Rectal smooth muscle tissue (tissue), 1 donor: ENCODE measurements around the gene SRSF5.
"Not testable (repeated sequence)": the region's sequence is repeated elsewhere in the genome, so short reads cannot be mapped to it uniquely, and the experiment has no call there.

Source experiments
- H3K27ac ChIP-seq: one replicate; pipeline ENCODE4 v1.7.0; 2013; ENCODE audit warnings: low read depth, low read length, inconsistent platforms
- H3K27me3 ChIP-seq: one replicate; pipeline ENCODE4 v1.7.0; 2013; ENCODE audit warnings: low read length; ENCODE audit not compliant: control insufficient read depth, insufficient read depth
- H3K36me3 ChIP-seq: one replicate; pipeline ENCODE4 v1.7.0; 2013; ENCODE audit warnings: low read length; ENCODE audit not compliant: control insufficient read depth, insufficient read depth
- H3K4me1 ChIP-seq: one replicate; pipeline ENCODE4 v1.7.0; 2013; ENCODE audit warnings: low read length; ENCODE audit not compliant: control insufficient read depth, insufficient read depth
- H3K4me3 ChIP-seq: one replicate; pipeline ENCODE4 v1.7.0; 2013; ENCODE audit warnings: low read length
- H3K9ac ChIP-seq: one replicate; pipeline ENCODE4 v1.7.0; 2013; ENCODE audit warnings: low read length

Gene SRSF5

GRCh38 chr14:69766984-69767368 is at the start of gene SRSF5:
TSS of gene SRSF5 (plus strand) at chr14:69767142. CDS start at chr14:69768157, 1,015 bp downstream.
- H3K36me3 ChIP-seq, result peaks cover 32% of the 10 kb centered on the region
- peak within 1 kb of the TSS; percentile 98 for H3K9ac ChIP-seq
- H3K27me3 ChIP-seq, result no peaks in the 10 kb centered on the region
- H3K4me1 ChIP-seq, result peaks cover 23% of the 10 kb centered on the region
- H3K27ac ChIP-seq, result peak within 1 kb of the TSS; percentile 98
- H3K4me3 ChIP-seq, result peak within 1 kb of the TSS; percentile 83

DNA sequence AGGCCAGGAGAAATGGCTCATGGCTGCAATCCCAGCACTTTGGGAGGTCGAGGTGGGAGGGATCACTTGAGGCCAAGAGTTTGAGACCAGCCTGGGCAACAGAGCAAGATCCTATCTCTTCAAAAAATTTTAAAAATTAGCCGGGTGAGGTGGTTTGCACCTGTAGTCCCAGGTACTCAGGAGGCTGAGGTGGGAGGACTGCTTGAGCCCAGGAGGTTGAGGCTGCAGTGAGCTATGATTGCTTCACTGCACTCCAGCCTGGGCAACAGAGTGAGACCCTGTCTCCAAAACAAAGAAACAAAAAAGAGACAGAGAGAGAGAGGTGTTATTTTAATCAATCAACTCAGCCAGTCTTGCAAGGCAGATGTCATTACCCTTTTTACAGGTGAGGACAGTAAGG is 48.3 kb upstream of the SRSF5 start:
- H3K4me3 ChIP-seq, H3K9ac ChIP-seq, H3K27ac ChIP-seq, H3K36me3 ChIP-seq, H3K27me3 ChIP-seq: not testable (repeated sequence)
- peaks cover 11% of the 10 kb centered on the region for H3K4me1 ChIP-seq

GRCh38 chr14:69719501-69719951 is 47.4 kb upstream of the SRSF5 start:
- no peak overlapping the region for H3K4me3 ChIP-seq
- no peaks in the 10 kb centered on the region for H3K27me3 ChIP-seq
- H3K27ac ChIP-seq, result no peak overlapping the region
- H3K4me1 ChIP-seq, result peaks cover 11% of the 10 kb centered on the region
- no peak overlapping the region for H3K9ac ChIP-seq
- no peaks in the 10 kb centered on the region for H3K36me3 ChIP-seq

DNA sequence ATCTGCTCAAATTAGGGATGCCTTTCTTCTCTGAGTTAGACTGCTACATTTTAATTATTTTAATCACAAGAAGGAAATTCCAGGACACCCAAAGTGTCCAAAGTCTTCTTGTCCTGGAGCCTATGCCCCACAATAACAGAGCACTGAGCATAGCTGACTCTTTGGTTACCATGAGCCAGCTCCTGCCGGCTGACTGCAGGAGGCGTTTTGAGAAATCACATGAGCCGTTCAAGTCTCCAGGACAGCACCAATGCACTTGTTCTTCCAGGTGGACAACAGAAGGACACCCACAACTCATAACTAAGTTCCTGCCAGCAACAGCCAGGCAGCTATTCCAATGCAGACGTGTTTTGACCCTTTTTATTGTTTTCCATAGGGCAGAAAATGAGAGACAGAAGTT is 46.0 kb upstream of the SRSF5 start:
- H3K4me3 ChIP-seq, result no peak overlapping the region
- no peak overlapping the region for H3K27ac ChIP-seq
- H3K4me1 ChIP-seq, result peaks cover 9% of the 10 kb centered on the region
- no peak overlapping the region for H3K9ac ChIP-seq
- no peaks in the 10 kb centered on the region for H3K36me3 ChIP-seq
- no peaks in the 10 kb centered on the region for H3K27me3 ChIP-seq

DNA sequence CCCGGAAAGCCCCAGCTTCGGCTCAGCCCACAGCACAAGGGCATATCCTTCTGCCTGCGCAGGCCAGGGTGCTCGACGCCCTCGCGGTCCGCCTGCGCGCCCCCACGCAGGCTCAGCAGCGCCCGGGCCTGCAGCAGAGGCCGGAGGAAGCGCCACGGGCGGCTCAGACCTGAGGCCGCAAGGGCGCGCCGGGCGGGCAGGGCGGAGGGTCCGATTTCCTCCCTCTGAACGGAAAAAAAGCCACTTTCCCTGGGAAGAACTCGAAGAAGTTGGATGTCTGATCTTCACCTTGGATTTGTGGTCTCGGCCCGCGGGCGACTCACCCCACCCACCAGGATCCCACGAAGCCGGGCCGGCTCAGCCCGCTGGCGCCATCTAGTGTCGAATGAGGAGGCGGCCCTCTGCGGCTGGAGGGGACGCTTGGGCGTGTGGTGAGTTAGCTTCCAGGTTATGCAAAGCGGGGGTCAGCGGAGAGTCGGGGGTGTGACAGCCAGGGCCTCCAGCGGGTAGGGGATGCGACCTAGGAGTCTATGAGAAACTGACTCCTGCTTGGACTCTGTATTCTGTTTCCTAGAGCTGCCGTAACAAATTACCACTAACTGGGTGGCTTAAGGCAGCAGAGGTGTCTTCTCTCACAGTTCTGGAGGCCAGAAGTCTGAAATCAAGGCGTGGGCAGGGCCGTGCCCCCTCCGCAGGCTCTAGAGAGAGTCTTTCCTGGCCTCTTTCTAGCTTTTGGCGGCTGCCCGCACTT is 40.0 kb upstream of the SRSF5 start:
- Histone ChIP-seq H3K4me1 (no peaks in the 10 kb centered on the region), H3K9ac (no peak overlapping the region), H3K27me3 (no peaks in the 10 kb centered on the region), H3K36me3 (no peaks in the 10 kb centered on the region), H3K27ac (peak overlapping the region; percentile 41), H3K4me3 (peak overlapping the region; percentile 67)

- Histone ChIP-seq H3K4me1 (no peaks in the 10 kb centered on the region), H3K4me3 (no peak overlapping the region), H3K27me3 (no peaks in the 10 kb centered on the region), H3K9ac (no peak overlapping the region), H3K27ac (no peak overlapping the region), H3K36me3 (no peaks in the 10 kb centered on the region)
These were observed 39.1 kb upstream of the SRSF5 start for GRCh38 chr14:69727860-69728259.

DNA sequence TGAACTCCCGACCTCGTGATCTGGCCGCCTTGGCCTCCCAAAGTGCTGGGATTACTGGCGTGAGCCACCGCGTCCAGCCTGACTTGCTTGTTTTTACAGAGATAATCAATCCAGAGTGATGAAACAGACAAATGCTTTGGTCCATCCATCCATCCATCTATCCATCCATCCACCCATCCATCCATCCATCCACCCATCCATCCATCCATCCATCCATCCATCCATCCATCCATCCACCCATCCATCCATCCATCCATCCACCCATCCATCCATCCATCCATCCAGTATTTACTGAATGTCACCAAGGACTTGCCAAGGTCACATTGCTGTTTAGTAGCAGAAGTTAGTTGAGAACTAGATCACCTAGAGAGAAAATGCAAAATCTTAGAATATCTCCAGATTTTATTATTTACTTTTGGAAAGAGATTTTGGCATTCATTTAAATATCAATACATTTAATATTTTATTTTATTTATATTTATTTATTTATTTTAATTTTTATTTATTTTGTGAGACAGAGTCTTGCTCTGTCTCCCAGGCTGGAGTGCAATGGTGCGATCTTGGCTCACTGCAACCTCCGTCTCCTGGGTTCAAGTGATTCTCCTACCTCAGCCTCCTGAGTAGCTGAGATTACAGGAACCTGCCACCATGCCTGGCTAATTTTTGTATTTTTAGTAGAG is 34.9 kb upstream of the SRSF5 start:
- not testable (repeated sequence) for H3K36me3 ChIP-seq, H3K4me1 ChIP-seq, H3K9ac ChIP-seq, H3K27ac ChIP-seq, H3K4me3 ChIP-seq, H3K27me3 ChIP-seq

GRCh38 chr14:69736405-69736804 is 30.5 kb upstream of the SRSF5 start:
- H3K9ac ChIP-seq, H3K4me1 ChIP-seq, H3K27me3 ChIP-seq: not testable (repeated sequence)

DNA sequence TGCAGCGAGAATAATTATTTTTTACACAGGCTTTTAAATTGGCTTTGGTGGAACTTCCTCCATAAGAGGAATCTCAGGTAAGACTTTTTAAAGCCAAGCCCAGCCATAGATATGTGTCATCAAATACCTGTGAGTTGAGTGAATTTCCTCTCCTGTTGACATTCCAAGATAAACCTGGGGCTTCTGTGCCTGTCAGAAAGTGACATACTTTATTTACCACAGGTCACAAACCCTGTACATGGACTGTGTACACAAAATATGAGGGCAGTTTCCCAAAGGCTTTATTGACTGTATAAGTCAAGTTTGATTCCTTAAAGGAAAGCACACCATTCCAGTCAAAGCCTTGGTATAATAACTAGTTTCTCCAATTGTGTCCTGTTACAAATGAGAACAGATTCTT is 25.9 kb upstream of the SRSF5 start:
- Histone ChIP-seq H3K9ac (no peak overlapping the region), H3K4me3 (no peak overlapping the region), H3K27me3 (no peaks in the 10 kb centered on the region), H3K4me1 (no peaks in the 10 kb centered on the region), H3K36me3 (no peaks in the 10 kb centered on the region), H3K27ac (no peak overlapping the region)

More at GRCh38 chr14:69736405-69736804, 30.5 kb upstream of the SRSF5 start:
- H3K27ac ChIP-seq, H3K4me3 ChIP-seq, H3K36me3 ChIP-seq: not testable (repeated sequence)

- no peak overlapping the region for H3K4me3 ChIP-seq
- H3K27ac ChIP-seq, result no peak overlapping the region
- H3K4me1 ChIP-seq, result no peaks in the 10 kb centered on the region
- H3K27me3 ChIP-seq, result no peaks in the 10 kb centered on the region
- no peak overlapping the region for H3K9ac ChIP-seq
- H3K36me3 ChIP-seq, result no peaks in the 10 kb centered on the region
These were observed 17.0 kb upstream of the SRSF5 start for GRCh38 chr14:69749956-69750355.

GRCh38 chr14:69750495-69750894 is 16.4 kb upstream of the SRSF5 start:
- H3K27ac ChIP-seq, result no peak overlapping the region
- H3K4me3 ChIP-seq, result no peak overlapping the region
- H3K4me1 ChIP-seq, result no peaks in the 10 kb centered on the region
- H3K36me3 ChIP-seq, result no peaks in the 10 kb centered on the region
- H3K9ac ChIP-seq, result no peak overlapping the region
- H3K27me3 ChIP-seq, result no peaks in the 10 kb centered on the region

DNA sequence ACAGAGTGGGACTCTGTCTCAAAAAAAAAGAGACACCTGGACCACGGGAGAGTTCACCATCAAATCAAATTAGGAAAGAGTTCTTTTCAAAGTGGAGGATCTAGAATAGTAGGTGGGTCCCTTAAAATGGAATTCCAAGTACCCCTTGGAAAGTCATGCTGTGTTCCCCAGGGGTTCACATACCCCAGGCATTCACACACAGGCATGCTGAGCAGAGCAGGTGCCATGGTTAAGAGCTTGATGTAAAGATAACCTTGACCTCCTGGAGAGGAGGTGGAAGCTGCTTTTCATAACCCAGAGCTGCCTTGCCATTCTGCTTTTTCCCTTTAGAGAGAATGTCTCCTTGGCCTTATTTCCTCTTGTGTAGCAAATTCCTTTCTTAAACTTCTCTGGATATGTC is 14.2 kb upstream of the SRSF5 start:
- H3K36me3 ChIP-seq, result no peaks in the 10 kb centered on the region
- H3K4me3 ChIP-seq, result no peak overlapping the region
- no peak overlapping the region for H3K9ac ChIP-seq
- H3K4me1 ChIP-seq, result no peaks in the 10 kb centered on the region
- no peak overlapping the region for H3K27ac ChIP-seq
- no peaks in the 10 kb centered on the region for H3K27me3 ChIP-seq

- no peaks in the 10 kb centered on the region for H3K36me3 ChIP-seq
- H3K9ac ChIP-seq, result no peak overlapping the region
- H3K27me3 ChIP-seq, result no peaks in the 10 kb centered on the region
- no peak overlapping the region for H3K4me3 ChIP-seq
- no peak overlapping the region for H3K27ac ChIP-seq
- no peaks in the 10 kb centered on the region for H3K4me1 ChIP-seq
These were observed 13.1 kb upstream of the SRSF5 start for GRCh38 chr14:69753860-69754259.
